PC-3 (cell line): ENCODE data around the gene FBN2.

ENCODE experiments used
- CTCF ChIP-seq: fragments of 300-600 bp; sonication (generic); conservative IDR thresholded peaks from 2 replicates; pipeline ENCODE4 v1.5.1; 2017; ENCODE audit warnings: antibody characterized with exemption, low read depth, mild to moderate bottlenecking, low read length
- EZH2 ChIP-seq: fragments of 300-600 bp; sonication (generic); IDR thresholded peaks from one replicate; pipeline ENCODE4 v1.6.1; 2017; ENCODE audit warnings: antibody characterized with exemption, mild to moderate bottlenecking, low read length; ENCODE audit not compliant: unreplicated experiment
- EZH2phosphoT487 ChIP-seq: fragments of 300-600 bp; sonication (generic); IDR thresholded peaks from 2 replicates; pipeline ENCODE4 v1.6.1; 2018; ENCODE audit warnings: mild to moderate bottlenecking, antibody characterized with exemption, low read length, borderline replicate concordance

GRCh38 chr5:128339585-128339984 is 198.5 kb downstream of the FBN2 start:
- TF ChIP-seq EZH2 (no peak), CTCF (no peak), EZH2phosphoT487 (no peak)
